ENCODE data around the gene ROCK2.
"Not testable (repeated sequence)": the region's sequence is repeated elsewhere in the genome, so short reads cannot be mapped to it uniquely, and the experiment has no call there.

Gene ROCK2

DNA sequence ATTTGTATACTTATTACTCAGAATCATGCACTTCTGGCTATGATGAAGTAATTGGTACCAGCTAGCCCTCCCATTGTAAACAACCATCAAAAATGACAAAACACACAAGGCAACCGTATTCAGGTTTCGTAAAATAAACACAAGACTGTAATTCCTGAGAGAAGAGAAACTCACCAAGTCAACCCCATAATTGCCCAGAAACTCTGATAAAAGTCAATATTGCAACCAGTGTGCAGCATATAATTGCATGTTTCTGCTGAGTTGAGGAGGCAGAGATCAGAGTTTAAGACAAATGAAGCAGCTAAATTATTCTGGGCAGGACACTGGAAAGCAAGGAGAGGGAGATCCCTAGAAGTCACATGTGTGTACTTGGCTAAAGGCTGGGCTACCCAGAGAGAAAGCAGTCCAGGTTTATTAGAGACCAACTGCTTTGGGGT is 90.3 kb downstream of the ROCK2 start:
- no peak overlapping the region for H3K4me3 ChIP-seq
- DNase-seq (ENCODE audit: low spot score), result no peak
- H3K27ac ChIP-seq, result no peak overlapping the region
- TF ChIP-seq, protein P1, sequence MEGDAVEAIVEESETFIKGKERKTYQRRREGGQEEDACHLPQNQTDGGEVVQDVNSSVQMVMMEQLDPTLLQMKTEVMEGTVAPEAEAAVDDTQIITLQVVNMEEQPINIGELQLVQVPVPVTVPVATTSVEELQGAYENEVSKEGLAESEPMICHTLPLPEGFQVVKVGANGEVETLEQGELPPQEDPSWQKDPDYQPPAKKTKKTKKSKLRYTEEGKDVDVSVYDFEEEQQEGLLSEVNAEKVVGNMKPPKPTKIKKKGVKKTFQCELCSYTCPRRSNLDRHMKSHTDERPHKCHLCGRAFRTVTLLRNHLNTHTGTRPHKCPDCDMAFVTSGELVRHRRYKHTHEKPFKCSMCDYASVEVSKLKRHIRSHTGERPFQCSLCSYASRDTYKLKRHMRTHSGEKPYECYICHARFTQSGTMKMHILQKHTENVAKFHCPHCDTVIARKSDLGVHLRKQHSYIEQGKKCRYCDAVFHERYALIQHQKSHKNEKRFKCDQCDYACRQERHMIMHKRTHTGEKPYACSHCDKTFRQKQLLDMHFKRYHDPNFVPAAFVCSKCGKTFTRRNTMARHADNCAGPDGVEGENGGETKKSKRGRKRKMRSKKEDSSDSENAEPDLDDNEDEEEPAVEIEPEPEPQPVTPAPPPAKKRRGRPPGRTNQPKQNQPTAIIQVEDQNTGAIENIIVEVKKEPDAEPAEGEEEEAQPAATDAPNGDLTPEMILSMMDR (IDR thresholded peaks at IDR 0.05), result no peak

DNA sequence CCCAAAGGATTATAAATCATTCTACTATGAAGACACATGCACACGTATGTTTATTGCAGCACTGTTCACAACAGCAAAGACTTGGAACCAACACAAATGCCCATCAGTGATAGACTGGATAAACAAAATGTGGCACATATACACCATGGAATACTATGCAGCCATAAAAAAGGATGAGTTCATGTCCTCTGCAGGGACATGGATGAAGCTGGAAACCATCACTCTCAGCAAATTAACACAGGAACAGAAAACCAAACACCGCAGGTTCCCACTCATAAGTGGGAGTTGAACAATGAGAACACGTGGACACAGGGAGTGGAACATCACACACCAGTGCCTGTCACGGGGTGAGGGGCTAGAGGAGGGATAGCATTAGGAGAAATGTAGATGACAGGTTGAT is 92.0 kb downstream of the ROCK2 start:
- H3K4me3 ChIP-seq; H3K27ac ChIP-seq; DNase-seq (ENCODE audit: low spot score): not testable (repeated sequence)

DNA sequence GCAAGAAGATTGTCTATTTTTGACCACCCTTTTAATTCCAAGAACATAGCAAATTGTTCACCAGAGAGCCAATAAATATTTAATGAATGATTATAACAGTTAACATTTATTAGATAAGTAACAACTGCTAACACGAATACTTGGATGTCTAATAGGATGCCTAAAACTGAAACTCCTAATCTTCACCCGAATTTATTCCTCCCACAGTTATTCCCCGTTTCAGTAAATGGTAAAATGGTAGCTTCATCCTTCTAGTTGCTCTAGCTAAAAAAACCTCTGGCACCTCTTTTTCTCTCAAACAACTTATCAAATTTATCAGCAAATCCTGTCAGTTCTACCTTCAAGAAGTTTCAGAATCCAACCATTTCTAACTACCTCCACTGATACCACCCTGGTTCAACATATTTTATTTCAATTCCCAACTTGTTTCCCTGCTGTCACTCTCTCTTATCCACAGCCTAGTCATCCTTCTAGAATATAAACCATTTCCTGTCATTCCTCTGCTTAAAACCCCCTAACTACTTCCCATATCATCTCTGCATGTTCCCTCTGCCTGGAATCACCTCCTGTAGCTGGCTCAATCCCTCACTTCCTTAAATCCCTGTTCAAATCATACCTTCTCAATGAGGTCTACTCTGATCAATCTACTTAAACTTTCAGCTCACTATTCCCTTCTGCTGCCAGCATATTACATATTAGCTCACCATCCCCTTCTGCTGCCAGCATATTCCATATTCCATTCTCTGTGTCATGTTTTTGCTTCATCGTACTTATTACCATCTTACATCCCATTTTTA is 93.8 kb downstream of the ROCK2 start:
- no peak overlapping the region for H3K4me3 ChIP-seq
- H3K27ac ChIP-seq, result no peak overlapping the region
- no peak for DNase-seq (ENCODE audit: low spot score)
- TF ChIP-seq, protein P1 (IDR thresholded peaks at IDR 0.05), result no peak

DNA sequence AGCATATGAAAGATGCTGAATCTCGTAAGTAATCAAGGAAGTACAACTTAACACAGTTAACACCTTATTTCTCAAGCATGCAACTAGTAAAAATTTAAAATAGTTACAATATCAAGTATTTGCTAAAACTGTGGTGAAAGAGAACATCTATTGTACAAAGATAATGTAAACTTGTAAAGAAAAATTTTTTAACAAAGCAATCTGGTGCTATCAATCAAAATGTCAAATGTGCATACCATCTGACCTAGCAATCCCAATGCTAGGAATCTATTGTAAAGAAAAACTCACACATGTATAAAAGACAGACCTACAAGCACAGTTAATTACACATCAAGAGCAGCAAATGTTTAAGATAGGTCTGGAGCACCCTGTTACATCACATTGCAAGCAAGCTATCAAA is 99.1 kb downstream of the ROCK2 start:
- no peak overlapping the region for H3K4me3 ChIP-seq
- no peak overlapping the region for H3K27ac ChIP-seq
- TF ChIP-seq, protein P1 (IDR thresholded peaks at IDR 0.05), result no peak
- DNase-seq (ENCODE audit: low spot score), result no peak

DNA sequence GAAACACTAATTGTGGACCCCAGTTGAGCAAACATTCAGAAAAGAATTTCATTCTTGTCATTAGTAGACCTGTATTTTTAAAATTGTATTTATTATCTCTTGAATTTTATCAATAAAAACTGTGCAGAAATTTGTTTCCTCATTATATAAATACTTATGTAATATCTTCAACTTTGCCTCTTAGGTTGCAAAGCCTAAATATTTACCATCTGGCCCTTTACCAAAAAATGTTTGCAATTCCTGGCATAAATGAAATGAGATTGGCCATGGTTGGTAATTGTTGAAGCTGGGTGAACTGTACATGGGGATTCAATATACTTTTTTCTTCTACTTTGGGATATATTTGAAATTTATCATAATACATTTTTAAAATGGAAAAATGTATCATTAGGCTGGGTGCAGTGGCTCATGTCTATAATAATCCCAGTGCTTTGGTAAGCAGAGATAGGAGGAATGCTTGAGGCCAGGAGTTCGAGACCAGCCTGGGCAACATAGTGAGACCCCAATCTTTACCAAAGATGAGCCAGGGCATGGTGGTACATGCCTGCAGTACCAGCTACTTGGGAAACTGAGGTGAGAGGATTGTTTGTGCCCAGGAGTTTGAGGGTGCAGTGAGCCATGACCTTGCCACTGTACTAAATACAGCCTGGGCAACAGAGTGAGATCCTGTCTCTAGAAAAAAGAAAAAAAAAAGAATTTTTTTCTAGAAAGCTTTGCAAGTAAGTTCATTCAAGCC is 100.2 kb downstream of the ROCK2 start:
- Histone ChIP-seq H3K4me3 (no peak overlapping the region), H3K27ac (no peak overlapping the region)
- TF ChIP-seq, protein P1 (IDR thresholded peaks at IDR 0.05), result no peak
- DNase-seq (ENCODE audit: low spot score), result no peak

DNA sequence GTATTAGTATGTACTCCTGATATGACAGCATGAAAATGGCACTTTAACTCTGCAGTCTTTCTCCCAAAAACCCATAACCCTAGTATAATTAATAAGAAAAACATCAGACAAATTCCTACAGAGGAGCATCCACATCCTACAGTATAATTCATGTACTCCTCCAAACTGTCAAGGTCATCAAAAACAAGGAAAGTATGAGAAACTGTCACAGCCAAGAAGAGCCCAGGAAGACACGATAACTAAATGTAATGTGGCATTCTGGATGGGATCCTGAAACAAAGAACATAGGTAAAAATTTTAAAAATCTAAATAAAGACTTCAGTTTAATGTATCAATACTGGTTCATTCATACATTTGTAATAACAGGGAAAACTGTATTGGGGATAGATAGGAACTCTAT is 100.9 kb downstream of the ROCK2 start:
- H3K27ac ChIP-seq, result no peak overlapping the region
- TF ChIP-seq, protein P1 (IDR thresholded peaks at IDR 0.05), result no peak
- H3K4me3 ChIP-seq, result no peak overlapping the region
- no peak for DNase-seq (ENCODE audit: low spot score)

DNA sequence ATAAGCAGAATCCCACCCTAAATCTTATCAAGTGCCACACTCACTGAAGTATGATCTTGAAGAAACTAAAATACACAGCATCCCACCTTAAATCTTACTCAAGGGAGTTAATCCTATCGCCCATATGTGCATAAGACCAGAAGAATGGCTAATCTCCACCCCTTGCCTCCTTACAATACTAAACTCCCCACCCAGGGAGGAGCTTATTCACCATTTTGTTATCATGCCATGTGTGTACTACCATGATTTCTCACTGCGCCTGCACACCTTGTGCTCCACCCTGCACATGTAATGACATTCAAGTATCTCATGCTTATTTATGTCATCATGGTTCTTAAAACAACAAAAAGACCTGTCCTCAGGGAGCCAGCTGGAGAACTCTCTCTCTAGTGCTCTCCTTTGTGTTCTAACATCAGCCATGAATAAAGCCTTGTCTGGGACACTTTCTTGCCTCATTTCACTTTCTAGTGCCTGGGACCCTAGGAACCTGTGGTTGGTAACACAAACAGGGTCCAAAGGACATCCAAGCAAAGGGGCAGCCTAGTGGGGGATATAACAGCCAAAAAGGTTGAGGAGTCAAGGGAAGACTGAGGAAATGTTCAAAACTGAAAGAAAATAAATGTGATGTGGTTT is 101.8 kb downstream of the ROCK2 start:
- Histone ChIP-seq H3K4me3 (no peak overlapping the region), H3K27ac (no peak overlapping the region)
- no peak for DNase-seq (ENCODE audit: low spot score)
- TF ChIP-seq, protein P1 (IDR thresholded peaks at IDR 0.05), result no peak

Measured in coronary artery (tissue), 2 donors.